HL-60/S4 treated with phorbol 12-myristate 13-acetate at 8.2 ng/mL for 4 days and 3 days (cell line): ENCODE results near the gene AJAP1.

ENCODE experiments used
- in situ Hi-C: fragments of 300-500 bp; cut with MboI; formaldehyde crosslinking; loops from 2 replicates; pipeline ENCODE4 v1.15.0; 2022; ENCODE audit warnings: low sequenced_read_pairs

Gene AJAP1

DNA sequence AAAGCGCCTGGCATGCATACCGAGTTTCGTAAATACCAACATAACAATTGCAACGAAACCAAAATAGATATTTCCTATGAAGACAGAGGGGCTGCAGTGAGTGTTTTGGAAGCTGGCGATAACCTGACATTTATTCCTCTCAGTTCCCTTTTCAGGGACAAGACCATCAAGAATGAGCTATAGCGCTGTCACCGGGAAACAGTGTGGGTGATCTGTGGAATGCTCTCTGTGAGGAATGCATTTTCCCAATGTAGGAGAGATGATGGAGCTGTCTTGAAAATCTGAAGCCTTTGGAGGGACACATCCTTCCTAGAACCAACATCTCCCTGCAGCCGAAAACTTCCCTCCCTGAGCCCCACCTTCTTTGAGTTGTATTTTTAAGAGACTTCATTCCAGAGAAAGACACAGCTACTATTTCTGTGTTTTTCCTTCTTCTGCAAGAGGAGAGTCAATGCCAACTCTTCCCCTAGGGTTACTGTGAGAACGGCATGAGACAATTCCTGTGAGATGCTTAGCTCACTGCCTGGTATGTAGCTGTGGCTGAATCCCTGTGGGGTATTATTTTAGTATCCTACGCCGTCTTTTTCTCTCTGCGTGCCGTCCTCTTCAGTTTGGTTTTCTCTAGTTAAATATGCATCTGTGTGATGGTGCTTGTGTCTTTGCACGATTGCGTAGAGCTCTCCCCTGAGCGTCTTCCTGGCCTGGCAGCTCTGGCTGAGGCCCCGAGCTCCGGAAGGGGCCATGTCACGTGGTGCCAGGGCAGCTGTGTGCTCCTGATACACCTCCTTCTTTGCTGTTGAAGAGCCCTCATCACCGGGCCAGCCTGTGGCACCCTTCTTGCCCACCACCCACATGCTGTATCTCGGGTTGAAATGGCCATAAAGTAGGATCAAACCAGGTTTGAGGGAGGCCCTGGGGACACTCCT, 45.2 kb downstream of the AJAP1 start:
- in situ Hi-C loops = no loop called here

DNA sequence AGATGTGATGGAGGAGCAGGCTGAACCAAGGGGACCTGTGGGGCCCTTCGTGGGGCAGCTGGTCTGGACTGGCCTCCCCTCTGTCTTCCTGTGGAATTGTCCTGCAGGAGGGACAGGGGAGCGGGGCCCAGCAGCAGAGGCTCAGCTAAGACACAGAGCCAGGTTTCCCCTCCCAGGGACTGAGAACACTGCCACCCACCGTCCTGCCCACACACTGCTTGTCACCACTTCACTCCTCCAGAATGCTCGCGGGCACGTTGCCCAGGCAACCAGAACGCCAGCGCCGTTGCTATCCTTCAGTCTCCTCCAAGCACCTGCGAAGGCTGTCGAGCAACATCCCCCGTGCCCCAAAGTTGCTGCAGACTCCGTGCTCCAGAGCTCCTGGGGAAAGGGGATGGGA, 46.4 kb downstream of the AJAP1 start:
- in situ Hi-C loops = no loop called here

DNA sequence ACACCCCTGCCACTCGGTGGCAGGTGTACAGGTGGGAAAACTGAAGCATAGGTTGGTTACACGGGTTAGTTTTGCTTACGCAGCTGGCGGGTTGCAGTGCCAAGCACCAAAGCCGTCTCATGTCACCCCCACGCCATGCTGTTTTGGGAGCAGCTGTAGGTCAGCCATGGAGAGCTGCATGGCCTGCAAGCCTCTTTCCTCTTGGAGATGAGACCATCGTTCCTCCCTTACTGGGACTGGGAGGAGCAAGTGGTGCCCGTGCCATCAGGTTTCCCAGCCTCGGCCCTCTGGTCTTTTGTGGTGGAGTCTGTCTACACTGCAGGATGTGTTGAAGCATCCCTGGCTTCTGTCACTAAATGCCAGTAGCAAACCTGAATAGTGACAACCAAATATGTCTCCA, 46.9 kb downstream of the AJAP1 start:
- in situ Hi-C loops = no loop called here

DNA sequence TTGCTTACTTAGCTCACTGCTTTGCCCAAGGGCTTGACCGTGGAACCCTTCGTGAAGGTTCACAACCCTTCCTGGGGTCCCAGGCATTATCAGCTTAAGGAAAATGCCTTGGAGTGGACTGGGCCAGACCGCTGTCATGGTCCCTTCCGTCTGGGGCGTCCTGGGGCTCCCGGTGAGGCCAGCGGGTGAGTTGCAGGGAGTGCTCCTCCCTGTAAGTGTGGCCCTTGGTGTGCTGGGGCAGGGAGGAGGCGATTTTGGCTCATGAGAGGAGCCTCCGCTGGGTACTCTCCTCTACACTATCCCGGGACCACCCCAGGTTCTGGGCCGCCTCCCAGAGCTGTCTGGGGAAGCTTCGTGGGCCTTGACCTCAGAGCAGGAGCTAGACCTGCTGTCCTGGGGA, 48.1 kb downstream of the AJAP1 start:
- in situ Hi-C loops = no loop called here

DNA sequence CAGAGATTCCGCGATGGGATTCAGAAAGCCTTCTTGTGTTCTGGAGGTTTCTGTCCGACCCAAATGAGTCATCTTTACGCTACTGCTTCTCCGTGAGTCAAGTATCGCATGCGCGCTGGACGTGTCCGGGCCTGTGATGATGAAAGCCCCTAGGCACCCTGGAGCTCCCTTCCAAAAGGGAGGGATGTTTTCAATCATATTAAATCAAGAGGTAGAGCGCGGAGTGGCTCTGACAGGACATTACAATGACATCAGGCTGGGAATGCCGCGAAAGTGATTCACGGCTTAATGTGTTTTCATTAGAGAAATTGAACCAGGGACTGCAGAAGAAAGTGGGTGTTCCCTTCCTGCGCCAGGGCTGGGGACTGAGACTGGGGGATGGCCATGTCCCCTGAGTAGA, 48.5 kb downstream of the AJAP1 start:
- in situ Hi-C loops = no loop called here

DNA sequence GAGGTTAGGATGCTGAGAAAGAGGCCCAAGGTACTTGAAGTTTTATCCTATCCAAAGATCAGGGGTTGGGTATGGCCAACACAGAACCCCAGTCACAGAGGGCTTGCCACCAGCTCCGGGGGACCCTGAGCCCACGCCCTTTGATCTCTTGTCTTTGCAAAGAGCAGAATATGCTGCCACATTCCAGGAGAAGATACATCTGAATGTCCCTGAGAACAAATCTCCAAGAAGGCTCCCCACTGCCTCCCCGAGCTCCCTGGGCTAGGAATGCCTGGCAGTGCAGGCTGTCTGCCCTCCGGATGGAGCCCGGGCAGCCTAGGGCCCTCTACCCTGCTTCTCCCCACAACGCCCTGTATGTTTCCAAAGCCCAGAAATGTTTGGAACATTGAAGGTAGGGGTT, 49.2 kb downstream of the AJAP1 start:
- in situ Hi-C loops = no loop called here

DNA sequence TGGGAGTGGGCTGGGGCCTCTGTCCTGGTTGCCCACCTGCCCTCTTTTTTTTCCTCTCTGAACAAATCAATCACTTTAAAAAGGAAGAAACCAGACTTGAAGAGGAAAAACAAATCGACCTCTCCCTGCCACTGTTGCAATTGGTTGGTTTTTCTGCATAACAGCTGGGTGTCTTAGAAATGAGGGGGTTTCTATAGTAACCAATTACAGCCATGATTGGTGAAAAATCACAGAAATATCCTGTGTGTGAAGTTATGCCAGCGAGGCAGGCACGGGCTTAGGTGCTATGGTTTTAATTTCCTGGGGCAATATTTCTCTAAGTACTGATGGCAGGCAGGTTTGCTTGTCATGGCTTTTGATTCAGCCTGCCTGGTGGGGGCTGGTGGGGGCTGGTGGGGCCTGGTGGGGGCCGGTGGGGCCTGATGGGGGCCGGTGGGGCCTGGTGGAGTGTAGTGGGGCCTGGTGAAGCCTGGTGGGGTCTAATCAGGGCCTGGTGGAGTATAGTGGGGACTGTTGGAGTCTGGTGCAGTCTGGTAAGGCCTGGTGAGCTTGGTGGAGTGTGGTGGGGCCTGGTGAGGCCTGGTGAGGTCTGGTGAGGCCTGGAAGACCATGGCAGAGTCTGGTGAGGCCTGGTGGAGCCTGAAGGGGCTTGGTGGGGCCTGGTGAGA, 54.6 kb downstream of the AJAP1 start:
- in situ Hi-C loops = no loop called here

DNA sequence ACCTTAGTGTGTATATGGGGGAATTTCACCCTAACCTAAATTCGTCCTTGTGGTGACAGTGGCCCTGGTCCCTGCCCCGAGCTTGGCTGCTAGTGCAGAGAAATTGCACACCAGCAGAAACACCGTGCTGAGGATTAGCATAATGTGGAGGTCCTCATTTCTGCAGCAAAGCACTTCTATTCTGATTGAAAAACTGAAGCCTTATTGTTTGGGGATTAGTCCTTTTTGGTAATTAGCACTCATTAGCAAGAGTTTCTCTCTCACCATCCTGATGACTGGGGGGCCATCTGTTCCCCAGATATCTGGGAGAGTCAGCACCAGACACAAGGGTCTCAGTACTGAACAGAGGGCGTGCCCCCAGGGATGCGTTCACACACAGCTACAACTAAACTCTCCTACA, 55.2 kb downstream of the AJAP1 start:
- in situ Hi-C loops = no loop called here

DNA sequence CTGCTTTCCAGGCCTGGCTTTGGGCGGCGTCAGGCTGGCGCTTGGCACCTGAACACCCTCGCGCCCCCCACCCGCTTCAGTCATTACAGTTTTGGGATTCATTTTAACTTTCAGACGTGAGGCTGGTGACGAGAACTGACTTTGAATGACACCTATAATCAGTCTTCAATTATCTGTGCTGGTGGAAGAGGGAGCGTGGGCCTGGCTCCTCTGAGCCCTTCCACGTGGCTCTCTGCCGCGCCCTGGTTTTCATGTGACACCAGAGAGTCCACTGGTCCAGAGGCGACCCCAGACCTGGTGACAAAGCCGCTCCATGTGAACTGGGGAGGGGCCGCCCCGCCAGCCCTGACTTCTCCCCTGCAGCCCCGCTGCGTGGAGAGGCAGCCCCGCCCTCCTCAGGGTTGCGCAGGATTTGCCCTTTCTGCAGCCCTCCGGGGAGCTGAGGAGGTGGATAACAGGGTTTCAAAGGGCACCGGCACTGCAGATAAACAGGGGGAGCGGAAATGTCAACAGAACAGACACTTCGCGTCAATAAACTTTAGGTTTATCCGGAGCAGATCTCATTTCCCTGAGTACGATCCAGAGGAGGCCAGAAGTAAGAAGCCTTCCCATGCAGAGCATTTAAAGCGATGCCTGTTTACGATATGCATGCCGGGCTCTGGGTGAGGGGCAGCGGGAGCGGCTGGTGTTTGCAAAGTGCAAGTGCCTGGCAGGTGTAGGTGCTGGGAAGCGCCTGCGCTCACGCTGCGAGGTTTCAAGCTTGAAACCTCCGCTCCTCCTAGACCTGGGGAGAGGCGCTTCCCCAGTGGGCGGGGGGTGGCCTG, 56.4 kb downstream of the AJAP1 start:
- in situ Hi-C loops = no loop called here

DNA sequence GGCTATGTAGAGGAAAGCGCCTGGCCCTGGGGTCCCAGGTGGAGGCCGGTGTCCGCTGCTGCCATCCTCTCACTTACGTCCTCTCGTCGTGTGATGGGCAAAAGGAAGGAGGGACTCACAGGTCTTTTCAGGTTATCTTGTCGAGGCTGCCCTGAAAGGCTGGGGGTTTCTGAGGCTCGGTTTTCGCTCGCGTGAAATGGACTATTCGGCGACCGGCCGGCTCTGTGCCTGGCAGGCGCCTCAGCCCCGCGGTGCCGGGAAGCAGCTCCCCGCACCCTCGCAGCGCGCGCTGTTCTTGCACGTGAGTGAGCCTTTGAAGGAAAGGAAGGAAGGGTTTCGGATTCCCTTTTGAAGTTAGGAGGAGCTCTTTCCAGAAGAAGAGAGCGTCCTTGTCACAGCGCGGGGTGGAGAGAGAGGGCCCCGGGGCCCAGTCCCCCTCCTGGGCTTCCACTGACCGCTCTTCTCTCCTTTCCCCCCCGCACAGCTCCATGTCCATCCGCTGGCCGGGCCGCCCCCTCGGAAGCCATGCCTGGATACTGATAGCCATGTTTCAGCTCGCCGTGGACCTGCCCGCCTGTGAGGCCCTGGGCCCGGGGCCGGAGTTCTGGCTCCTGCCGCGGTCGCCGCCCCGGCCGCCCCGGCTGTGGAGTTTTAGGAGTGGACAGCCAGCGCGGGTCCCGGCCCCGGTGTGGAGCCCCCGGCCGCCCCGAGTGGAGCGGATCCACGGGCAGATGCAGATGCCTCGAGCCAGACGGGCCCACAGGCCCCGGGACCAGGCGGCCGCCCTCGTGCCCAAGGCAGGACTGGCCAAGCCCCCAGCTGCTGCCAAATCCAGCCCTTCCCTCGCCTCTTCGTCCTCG, 57.2 kb downstream of the AJAP1 start:
- in situ Hi-C loops = no loop called here

DNA sequence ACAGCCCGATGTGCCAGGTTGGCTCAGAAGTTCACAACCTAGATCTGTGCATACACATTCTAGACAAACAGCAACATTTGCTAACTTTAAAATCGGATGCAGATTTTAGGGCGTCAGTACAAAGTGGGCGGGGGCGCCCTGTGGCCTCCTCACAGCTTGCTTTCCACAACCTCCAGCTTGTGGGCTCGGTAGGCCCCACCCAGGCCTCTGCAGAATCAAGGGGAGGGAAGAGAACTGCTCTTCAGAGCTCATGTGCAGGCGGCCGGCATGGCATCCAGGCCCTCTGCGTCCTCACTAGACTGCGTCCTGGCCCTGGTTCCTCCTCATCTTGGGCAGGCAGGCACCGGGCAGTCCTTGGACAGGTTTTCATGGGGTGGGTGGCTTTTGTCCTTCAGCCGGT, 59.3 kb downstream of the AJAP1 start:
- in situ Hi-C loops = no loop called here

DNA sequence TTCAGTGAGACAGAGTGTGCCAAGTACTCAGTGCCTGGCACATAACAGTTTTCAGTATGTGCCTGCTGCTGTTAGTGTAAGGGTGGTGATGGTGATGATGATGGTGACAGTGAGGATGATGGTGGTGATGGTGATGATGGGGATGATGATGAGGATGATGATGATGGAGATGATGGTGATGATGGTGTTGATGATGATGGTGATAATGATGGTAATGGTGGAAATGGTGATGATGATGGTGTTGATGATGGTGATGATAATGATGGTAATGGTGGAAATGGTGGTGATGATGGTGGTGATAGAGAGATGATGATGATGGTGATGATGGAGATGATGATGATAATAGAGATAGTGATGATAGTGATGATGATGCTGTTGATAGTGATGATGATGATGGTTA, 62.0 kb downstream of the AJAP1 start:
- in situ Hi-C loops = no loop called here

DNA sequence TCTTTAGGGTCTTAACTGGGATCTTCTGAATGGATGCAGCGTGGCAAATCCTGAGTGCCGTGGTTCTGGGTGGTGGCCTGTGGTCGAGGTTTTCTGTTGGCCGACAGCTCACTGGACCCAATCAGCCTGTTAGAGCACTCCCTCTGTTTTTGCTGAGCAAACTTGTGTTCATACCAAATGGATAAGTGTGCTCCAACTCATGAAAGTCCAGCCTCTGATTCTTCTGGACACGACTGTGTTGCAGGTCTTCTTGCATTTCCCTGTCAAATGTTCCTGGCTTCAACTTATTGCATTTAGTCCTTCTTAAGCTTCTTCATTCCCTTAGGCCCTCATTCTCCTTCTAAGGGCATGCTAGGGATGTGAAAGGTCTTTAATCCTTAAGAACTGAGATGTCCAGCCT, 63.7 kb downstream of the AJAP1 start:
- in situ Hi-C loops = no loop called here

DNA sequence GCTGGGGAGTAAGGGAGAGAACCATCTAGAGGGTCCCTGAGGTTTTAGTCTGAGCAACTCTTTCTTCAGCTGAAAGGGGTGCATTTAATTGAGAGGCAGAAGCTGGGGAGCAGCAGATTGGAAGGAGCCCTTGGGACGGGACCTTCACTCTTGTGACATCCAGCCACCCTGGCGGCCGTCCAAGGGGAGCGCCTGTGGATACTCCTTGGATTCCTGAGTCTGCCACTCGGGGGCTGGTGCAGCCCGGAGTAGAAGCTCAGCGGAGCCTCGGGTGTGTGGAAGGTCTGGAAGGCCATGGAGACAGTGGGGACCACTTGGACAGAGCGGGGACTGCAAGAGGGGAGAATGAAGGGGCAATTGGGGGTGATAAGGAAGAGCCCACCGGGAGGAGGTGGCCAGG, 68.7 kb downstream of the AJAP1 start:
- in situ Hi-C loops = no loop called here

DNA sequence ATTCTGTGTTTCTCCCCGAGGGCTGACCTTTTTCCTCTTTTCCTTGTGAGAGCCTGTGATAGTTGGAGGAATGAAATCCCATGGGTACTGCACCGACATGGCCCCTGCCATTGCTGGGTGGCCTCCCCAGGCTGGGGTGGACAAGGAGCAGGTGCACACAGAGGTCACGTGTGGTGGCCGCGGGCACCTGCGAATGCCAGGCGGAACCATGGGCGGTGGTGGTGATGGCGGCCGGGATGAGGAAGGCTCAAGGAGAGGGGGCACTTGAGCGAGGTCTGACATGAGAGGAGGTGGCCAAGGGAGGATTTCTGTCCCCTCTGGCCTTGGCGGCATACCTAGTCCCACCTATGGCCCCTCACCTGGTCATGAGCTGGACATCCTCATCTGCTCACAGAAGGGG, 69.6 kb downstream of the AJAP1 start:
- in situ Hi-C loops = no loop called here

DNA sequence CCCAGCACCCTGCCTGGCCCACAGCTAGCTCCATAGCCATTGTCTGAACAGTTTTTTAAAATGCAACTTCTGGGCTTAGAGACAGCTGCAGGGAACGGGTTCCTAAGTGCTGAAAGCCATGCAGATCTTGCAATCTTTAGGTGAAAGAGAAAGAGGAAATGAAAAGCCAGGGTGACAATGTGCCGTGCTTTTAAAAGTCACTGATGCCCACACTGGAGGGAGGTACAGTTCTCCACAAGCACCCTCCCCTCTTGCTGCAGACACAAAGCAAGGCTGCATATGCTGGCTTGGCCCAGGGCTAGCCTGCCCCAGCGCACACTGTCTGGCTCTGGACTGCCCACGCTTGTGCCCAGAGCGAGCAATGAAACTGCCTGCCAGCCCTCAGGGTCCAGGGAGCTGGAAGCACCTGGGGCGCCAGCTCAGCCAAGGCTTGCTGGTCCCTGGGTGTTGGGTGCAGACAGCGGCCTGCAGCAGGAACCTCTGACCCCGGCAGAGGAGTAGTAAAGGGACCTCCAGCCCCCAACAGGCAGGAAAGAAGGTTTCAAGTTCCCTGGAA, 70.4 kb downstream of the AJAP1 start:
- in situ Hi-C loops = no loop called here

DNA sequence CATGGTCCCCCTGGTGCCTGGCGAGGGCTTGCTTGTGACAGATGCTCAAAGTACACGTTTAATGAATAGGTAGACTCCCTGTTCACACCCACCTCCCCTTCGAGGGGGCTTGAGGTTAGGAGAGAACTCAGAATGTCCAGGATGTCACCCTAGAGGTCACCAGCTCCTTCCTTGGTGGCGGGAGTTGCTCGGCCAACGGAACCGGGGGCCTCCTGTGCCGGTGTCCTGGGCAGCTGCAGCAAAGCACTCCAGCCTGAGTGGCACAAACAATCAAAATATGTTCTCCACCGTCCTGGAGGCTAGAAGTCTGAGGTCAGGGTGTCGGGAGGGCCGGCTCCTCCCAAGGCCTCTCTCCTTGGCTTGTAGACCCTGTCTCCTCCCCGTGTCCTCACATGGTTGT, 71.0 kb downstream of the AJAP1 start:
- in situ Hi-C loops = no loop called here

DNA sequence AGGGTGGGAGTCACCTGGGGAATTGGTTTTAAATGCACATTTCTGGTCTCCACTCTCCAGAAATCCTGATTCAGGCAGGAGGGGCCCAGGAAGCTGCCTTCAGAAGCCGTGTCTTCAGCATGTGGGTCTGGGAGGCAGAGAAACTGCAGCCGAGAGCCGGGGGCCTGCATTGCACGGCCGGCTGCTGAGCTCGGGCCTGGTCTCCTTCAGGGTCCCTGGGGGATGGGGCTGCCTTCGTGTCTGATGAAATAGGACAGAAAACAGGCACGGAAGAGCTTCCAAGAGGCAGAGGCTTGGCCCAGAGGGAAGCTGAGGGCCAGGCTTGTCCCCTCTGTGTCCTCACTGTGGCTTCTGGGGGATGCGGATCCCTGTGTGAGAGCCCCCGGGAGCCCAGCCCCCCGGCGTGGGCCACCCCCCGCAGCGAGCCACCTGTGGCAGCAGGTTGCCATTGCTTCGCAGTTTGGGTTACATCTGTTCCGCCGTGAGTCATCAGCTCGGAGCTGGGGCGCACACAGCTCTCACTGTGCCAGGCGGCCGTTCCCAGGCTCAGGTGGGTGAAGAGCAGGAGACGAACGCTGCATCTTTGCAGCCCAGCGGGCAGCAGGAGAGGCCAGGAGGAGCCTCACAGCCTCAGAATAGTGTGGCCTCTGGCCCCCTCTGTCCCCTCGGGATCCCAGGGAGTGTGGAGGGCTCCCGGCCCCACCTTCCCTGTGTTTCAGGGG, 72.4 kb downstream of the AJAP1 start:
- in situ Hi-C loops = no loop called here

DNA sequence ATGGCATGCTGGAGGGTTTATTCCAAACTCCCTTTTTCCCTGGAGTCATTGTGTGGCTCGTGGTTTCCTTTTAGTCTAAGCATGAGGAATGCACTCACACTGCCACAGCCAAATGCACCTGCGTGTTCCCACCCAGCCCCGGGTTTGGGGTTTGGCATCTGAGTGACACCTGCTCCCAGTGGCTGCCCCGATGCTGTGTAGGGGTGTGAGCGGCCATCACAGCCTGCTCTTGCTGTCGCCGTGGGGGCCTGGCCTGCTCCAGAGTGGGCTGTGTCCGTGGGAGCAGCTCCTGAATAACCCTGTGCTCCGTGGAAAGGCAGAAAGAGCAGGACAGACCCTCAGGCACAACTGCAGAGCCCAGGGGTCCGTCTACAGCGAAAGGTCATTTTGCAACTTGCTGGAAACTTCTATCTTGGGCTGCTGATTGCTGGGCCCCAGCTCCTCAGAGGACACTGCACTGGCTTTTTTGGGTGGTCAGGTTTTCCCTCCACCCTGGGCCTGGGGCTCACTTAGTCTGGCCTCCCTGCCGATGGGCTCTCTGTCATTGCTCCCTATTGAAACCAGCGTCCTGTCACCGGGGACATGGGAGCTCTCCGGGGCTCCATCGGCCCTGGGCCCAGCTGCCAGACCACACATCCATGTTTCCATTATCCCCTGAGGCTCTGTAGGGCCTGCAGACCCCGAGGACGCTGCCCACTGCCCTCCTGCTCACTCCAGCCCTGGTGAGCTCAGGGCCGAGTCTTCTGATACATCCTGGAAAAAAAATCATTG, 74.1 kb downstream of the AJAP1 start:
- in situ Hi-C loops = no loop called here
